MCF 10A (cell line): ENCODE data around the gene ABCC9. TPM values are rescaled to one million over a fixed set of nuclear protein-coding genes. Genes with fewer than 3 reads are reported as not detected.
A peak's percentile ranks its signal among the peaks of the same experiment; 100 is the strongest.

Experiments used
- BruUV-seq: library from RNA; stranded (reverse); fragments of 400-500 nt; replicated peaks from 2 replicates; lab custom pipeline; 2021; lab: Mats Ljungman, UMichigan
- CTCF ChIA-PET: fragments of 300-600 bp; sonication (Branson Sonifier 250); formaldehyde crosslinking; extraction: SDS; loops from one replicate; lab custom pipeline; 2021; ENCODE audit warnings: antibody characterized with exemption, inconsistent platforms; lab: Yijun Ruan, JAX
- POLR2A ChIA-PET: fragments of 300-600, 350-650 bp; sonication (Branson Sonifier 250); formaldehyde crosslinking; extraction: SDS; loops from one replicate; lab custom pipeline; 2020; ENCODE audit warnings: antibody characterized with exemption, inconsistent platforms; lab: Yijun Ruan, JAX
- DNase-seq: peaks from one replicate; pipeline ENCODE4 v3.0.0-alpha.2; 2018; ENCODE audit not compliant: unreplicated experiment
- H3K27ac Mint-ChIP-seq: one replicate; pipeline ENCODE4 v1.8.0; 2022; ENCODE audit warnings: mild to moderate bottlenecking, low read depth, mixed read lengths; ENCODE audit not compliant: unreplicated experiment
- H3K27me3 Mint-ChIP-seq: one replicate; pipeline ENCODE4 v1.8.0; 2022; ENCODE audit warnings: mixed read lengths; ENCODE audit not compliant: insufficient read depth, unreplicated experiment
- H3K36me3 Mint-ChIP-seq: one replicate; pipeline ENCODE4 v1.8.0; 2022; ENCODE audit warnings: mild to moderate bottlenecking, moderate library complexity, mixed read lengths; ENCODE audit not compliant: insufficient read depth, unreplicated experiment
- H3K4me1 Mint-ChIP-seq: one replicate; pipeline ENCODE4 v1.8.0; 2022; ENCODE audit warnings: mixed read lengths; ENCODE audit not compliant: insufficient read depth, unreplicated experiment
- H3K4me3 Mint-ChIP-seq: one replicate; pipeline ENCODE4 v1.8.0; 2022; ENCODE audit warnings: mild to moderate bottlenecking, moderate library complexity, mixed read lengths; ENCODE audit not compliant: unreplicated experiment
- H3K9me3 Mint-ChIP-seq: one replicate; pipeline ENCODE4 v1.8.0; 2022; ENCODE audit warnings: mixed read lengths; ENCODE audit not compliant: unreplicated experiment
- CTCF ChIP-seq: fragments of 200-600 bp; IDR thresholded peaks from one replicate; pipeline ENCODE4 v1.8.0; 2022; ENCODE audit warnings: antibody characterized with exemption, mild to moderate bottlenecking; ENCODE audit not compliant: unreplicated experiment
- intact Hi-C: fragments of 100-400 bp; cut with micrococcal nuclease; formaldehyde crosslinking; loops from 2 replicates; pipeline ENCODE4 v1.14.1; 2022
- total RNA-seq: library from RNA; stranded (reverse); gene quantifications from 2 replicates; pipeline ENCODE4 v1.2.3, GENCODE V29; 2022

The ABCC9 gene
- total RNA-seq, 1 experiment from 2014 or later, result 0.12 TPM

- POLR2A ChIA-PET, result no interaction called here
- Mint-ChIP-seq H3K36me3 (no peaks in the 10 kb centered on the region), H3K27me3 (peaks cover 11% of the 10 kb centered on the region), H3K27ac (no peak overlapping the region), H3K4me3 (no peak overlapping the region), H3K9me3 (no peaks in the 10 kb centered on the region), H3K4me1 (no peaks in the 10 kb centered on the region)
- no peak for TF ChIP-seq CTCF
- intact Hi-C loops, result no loop called here
- CTCF ChIA-PET, result no interaction called here
- no peak for DNase-seq
- no TSS peak for BruUV-seq
Observed at GRCh38 chr12:21971344-21971743, 30.1 kb upstream of the ABCC9 start.

DNA sequence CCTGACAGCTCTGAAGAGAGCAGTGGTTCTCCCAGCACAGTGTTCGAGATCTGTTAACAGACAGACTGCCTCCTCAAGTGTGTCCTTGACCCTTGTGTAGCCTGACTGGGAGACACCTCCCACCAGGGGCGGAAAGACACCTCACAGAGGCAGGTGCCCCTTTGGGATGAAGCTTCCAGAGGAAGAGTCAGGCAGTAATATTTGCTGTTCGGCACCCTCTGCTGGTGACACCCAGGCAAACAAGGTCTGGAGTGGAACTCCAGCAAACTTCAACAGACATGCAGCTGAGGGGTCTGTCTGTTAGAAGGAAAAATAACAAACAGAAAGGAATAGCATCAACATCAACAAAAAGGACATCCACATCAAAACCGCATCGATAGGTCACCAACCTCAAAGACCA, 21.6 kb upstream of the ABCC9 start:
- ChIA-PET CTCF (no interaction called here), POLR2A (no interaction called here)
- TF ChIP-seq CTCF, result peak; percentile 5
- H3K36me3 Mint-ChIP-seq, result no peaks in the 10 kb centered on the region
- no peaks in the 10 kb centered on the region for H3K4me1 Mint-ChIP-seq
- H3K4me3 Mint-ChIP-seq, result no peak overlapping the region
- H3K27me3 Mint-ChIP-seq, result no peaks in the 10 kb centered on the region
- H3K9me3 Mint-ChIP-seq, result peaks cover 7% of the 10 kb centered on the region
- intact Hi-C loops, result no loop called here
- DNase-seq, result no peak
- BruUV-seq, result no TSS peak
- H3K27ac Mint-ChIP-seq, result no peak overlapping the region

DNA sequence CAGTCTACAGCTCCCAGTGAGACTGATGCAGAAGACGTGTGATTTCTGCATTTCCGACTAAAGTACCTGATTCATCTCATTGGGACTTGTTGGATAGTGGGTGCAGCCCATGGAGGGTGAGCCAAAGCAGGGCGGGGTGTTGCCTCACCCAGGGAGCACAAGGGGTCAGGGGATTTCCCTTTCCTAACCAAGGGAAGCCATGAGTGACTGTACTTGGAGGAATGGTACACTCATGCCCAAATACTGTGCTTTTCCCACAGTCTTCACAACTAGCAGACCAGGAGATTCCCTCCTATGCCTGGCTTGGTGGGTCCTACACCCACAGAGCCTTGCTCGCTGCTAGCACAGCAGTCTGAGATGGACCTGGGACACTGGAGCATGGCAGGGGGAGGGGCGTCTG, 21.0 kb upstream of the ABCC9 start:
- no peak overlapping the region for H3K4me3 Mint-ChIP-seq
- no peaks in the 10 kb centered on the region for H3K4me1 Mint-ChIP-seq
- intact Hi-C loops, result no loop called here
- no TSS peak for BruUV-seq
- H3K27me3 Mint-ChIP-seq, result no peaks in the 10 kb centered on the region
- H3K27ac Mint-ChIP-seq, result no peak overlapping the region
- ChIA-PET POLR2A (no interaction called here), CTCF (no interaction called here)
- no peaks in the 10 kb centered on the region for H3K36me3 Mint-ChIP-seq
- peaks cover 7% of the 10 kb centered on the region for H3K9me3 Mint-ChIP-seq
- peak; percentile 46 for DNase-seq
- no peak for TF ChIP-seq CTCF

DNA sequence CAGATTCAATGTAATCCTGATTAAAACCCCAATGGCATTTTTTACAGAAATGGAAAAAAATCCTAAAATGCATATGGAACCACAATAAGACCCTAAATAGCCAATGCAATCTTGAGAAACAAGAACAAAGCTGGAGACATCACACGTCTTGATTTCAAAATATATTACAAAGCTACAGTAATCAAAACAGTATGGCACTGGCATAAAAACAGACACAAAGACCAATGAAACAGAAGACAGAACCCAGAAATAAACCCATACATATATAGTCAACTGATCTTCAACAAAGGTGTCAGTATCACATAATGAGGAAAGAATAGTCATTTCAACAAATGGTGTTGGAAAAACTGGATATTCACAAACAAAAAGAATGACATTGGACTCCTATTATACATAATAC, 9.4 kb upstream of the ABCC9 start:
- no peaks in the 10 kb centered on the region for H3K36me3 Mint-ChIP-seq
- ChIA-PET POLR2A (no interaction called here), CTCF (no interaction called here)

More for the DNA sequence above, 9.4 kb upstream of the ABCC9 start:
- Mint-ChIP-seq H3K4me1 (no peaks in the 10 kb centered on the region), H3K4me3 (no peak overlapping the region), H3K27me3 (no peaks in the 10 kb centered on the region), H3K9me3 (peaks cover 8% of the 10 kb centered on the region), H3K27ac (no peak overlapping the region)
- BruUV-seq, result no TSS peak
- TF ChIP-seq CTCF, result no peak
- intact Hi-C loops, result no loop called here
- DNase-seq, result no peak
